Astrocyte of the spinal cord (primary cell): ENCODE results near the gene NEK6.

Source experiments
- DNase-seq: peaks from one replicate; pipeline ENCODE4 v3.0.0; 2011; ENCODE audit warnings: low read depth, low spot score
- H3K4me3 ChIP-seq: 2 replicates; pipeline ENCODE4 v1.5.1; 2011; ENCODE audit warnings: low read depth, mild to moderate bottlenecking, low read length, moderate library complexity
- in situ Hi-C: cut with HindIII; loops from 2 replicates; pipeline ENCODE4 v1.10.0; 2017; ENCODE audit warnings: low sequenced_read_pairs
- TF ChIP-seq, protein P1 (sequence below): IDR thresholded peaks from 2 replicates; pipeline ENCODE4 v1.5.1; 2012; ENCODE audit warnings: low read depth, mild to moderate bottlenecking, low read length, inconsistent platforms

NEK6 gene

DNA sequence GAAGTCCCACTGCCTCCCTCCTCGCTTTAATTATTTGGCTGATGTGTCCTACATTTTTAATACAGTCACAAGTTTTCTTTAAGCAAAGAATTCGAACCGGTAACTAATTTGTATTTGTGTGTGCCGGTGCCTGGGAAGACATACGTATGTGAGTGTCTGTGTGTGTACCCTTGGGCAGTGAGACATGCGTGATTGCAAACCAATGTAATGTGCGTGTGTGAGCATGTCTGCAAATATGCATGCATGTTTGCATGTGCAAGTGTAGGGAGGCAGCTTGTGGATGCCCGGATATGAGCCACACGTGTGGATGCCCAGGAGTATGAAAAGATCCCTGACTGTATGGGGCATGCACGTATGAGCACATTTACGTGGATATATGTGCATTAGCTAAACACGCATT, 44.4 kb upstream of the NEK6 start:
- DNase-seq, result no peak
- no peak overlapping the region for H3K4me3 ChIP-seq
- in situ Hi-C loops, result no loop called here
- TF ChIP-seq, protein P1, sequence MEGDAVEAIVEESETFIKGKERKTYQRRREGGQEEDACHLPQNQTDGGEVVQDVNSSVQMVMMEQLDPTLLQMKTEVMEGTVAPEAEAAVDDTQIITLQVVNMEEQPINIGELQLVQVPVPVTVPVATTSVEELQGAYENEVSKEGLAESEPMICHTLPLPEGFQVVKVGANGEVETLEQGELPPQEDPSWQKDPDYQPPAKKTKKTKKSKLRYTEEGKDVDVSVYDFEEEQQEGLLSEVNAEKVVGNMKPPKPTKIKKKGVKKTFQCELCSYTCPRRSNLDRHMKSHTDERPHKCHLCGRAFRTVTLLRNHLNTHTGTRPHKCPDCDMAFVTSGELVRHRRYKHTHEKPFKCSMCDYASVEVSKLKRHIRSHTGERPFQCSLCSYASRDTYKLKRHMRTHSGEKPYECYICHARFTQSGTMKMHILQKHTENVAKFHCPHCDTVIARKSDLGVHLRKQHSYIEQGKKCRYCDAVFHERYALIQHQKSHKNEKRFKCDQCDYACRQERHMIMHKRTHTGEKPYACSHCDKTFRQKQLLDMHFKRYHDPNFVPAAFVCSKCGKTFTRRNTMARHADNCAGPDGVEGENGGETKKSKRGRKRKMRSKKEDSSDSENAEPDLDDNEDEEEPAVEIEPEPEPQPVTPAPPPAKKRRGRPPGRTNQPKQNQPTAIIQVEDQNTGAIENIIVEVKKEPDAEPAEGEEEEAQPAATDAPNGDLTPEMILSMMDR, result no peak

DNA sequence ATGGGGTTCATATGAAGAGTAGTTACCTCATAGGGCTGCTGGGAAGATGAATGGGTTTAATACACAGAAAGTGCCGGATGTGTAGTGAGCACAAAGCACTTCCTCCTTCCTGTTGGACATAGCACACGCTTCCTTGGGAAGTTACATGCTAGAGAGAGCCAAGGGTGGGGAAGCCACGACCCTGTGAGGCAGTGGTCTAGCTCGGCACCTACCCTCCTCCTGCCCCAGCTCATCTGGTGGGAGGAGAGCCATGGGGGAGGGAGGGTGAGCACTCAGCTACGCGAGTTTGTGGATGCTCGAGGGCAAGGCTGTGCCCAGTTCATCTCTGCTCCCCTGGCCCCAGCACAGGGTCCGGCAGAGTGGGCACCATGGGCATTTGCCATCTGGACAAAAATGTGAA, 43.6 kb upstream of the NEK6 start:
- in situ Hi-C loops, result no loop called here
- TF ChIP-seq, protein P1, result no peak
- no peak for DNase-seq
- no peak overlapping the region for H3K4me3 ChIP-seq

DNA sequence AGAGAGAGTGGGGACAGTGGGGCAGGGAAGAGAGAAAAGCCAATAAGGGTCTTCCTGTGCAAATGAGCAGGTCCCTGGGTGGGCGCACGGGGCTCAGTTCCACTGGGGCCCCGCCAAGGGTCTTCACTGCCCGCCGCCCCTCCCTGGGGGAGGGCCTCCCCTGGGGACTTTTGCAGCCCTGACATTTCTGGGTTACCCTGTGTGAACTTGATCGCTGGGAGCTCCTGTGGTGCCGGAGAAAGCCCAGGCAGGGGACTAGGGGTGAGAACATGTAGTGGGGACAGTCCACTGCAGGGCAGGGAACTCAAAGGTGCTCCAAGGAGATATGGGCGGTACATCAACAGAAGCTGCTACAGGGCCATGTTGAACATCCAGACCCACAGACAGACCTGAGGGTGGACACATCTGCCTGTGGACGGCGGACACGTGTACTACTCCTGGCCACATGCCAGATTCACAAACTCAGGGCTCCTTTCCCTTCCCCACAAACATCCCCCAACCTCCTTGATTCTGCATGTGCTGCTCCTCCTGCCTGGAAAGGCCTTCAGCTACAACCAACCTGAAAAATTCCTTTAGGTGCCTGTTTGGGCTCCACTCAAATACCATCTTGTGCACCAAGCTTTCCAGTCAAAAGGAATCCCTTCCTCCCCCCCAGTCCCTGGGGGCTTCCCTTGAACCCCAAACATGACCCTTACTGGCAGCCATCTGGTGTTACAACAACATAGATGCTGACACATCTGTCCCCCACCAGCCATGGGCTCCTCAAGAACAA, 43.0 kb upstream of the NEK6 start:
- no peak overlapping the region for H3K4me3 ChIP-seq
- DNase-seq, result no peak
- in situ Hi-C loops, result no loop called here
- TF ChIP-seq, protein P1, result no peak

DNA sequence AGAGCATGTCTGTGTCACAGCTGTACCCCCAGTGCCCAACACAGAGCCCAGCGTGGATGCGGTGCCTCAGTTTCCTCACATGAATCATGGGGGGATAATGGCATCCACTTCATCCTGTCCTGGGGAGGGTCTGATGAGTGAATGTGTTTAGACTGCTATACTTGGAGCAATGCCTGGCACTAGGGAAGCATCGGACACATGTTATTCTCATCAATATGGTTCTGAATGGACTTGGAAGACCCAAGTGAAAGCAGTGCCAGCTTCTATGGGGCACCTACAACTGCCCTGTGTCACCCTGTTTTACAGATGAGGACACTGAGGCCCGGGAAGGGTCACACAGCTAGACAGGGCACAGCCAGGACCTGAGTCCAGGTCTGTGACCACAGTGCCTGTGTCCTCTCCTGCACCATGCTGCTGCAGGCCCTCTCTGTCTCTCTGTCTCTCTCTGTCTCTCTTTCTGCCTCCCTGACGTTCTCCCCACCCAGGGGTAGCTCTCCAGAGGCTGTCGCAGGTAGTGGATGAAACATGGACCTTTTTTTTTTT, 42.3 kb upstream of the NEK6 start:
- DNase-seq, result no peak
- in situ Hi-C loops, result no loop called here
- no peak overlapping the region for H3K4me3 ChIP-seq
- TF ChIP-seq, protein P1, result no peak

DNA sequence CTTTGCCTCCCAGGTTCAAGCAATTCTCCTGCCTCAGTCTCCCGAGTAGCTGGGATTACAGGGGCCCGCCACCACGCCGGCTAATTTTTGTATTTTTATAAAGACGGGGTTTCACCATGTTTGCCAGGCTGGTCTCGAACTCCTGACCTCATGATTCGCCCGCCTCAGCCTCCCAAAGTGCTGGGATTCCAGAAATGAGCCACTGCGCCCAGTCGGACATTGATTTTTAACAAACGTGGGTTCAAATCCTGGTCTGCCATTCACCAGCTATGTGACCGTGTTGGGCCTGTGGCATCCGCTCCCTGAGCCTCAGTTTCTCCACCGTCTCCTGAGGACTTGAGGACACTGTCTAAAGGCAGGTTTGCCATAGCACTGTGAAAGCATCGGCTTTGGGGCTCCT, 41.8 kb upstream of the NEK6 start:
- no peak overlapping the region for H3K4me3 ChIP-seq
- DNase-seq, result no peak
- in situ Hi-C loops, result no loop called here
- TF ChIP-seq, protein P1, result no peak

DNA sequence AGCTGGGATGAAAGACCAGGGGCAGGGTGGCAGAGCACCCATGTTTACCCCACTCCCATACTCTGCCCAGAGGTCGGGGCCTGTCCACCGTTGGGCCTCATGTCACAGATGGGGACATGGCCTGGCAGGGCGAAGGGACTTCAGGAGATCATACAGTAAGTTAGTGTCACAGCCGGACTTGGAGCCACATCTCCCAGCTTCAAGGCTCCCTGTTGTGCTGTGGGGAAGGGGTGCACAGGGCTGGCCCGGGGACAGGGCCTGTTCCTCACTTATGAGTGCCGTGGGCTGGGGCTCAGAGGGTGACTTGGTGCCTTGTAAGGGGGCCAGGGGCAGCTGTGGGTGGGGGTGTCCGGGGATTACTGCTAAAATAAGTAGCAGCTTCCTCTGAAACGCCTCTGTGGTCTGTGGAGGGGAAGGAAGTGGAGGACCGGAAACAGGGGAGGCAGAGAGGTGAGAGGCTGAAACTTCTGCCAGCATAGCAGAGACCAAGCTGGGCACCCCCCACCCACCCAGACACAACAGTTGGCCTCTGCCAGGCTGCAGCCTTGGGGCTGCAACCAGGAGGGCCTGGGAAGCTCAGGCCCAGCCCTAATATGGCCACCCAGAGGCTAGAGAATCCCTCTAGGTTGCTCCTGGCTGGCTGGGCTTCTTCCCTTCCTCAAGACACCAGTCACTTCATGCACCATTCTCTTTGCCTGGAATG, 41.1 kb upstream of the NEK6 start:
- TF ChIP-seq, protein P1, result no peak
- no peak for DNase-seq
- H3K4me3 ChIP-seq, result no peak overlapping the region
- in situ Hi-C loops, result no loop called here
